H1 (cell line): ENCODE measurements around the gene ABL1. TPM values are rescaled to one million over a fixed set of nuclear protein-coding genes. Genes with fewer than 3 reads are reported as not detected.

Source experiments
- CTCF ChIA-PET: fragments of 300-600 bp; sonication (Branson Sonifier 250); formaldehyde crosslinking; loops from one replicate; lab custom pipeline; 2021; ENCODE audit not compliant: partially characterized antibody; lab: Charles Lee
- POLR2A ChIA-PET: fragments of 300-600 bp; sonication (Branson Sonifier 250); formaldehyde crosslinking; loops from one replicate; lab custom pipeline; 2021; ENCODE audit warnings: inconsistent platforms; ENCODE audit not compliant: partially characterized antibody; lab: Charles Lee
- DNase-seq, 2 experiments: peaks; one replicate each; pipeline versions ENCODE4 v3.0.0 to v3.0.0-alpha.2; 2010 to 2022; ENCODE audit warnings: low spot score in 2 of 2, low read depth in 1 of 2, mixed read lengths in 1 of 2
- FAIRE-seq: peaks from 2 replicates; lab custom pipeline; 2011; peaks lifted over from hg19 to GRCh38; lab: Jason Lieb, UNC
- H2AFZ ChIP-seq: 2 replicates; pipeline ENCODE4 v1.8.1; 2012; ENCODE audit warnings: low read length, inconsistent platforms
- H2AK5ac ChIP-seq: 2 replicates; pipeline ENCODE4 v1.6.1; 2013; ENCODE audit warnings: low read depth, low read length
- H2BK120ac ChIP-seq: replicated peaks from 2 replicates; pipeline ENCODE3; 2013; ENCODE audit warnings: low read depth, low read length, inconsistent platforms
- H2BK12ac ChIP-seq: 2 replicates; pipeline ENCODE4 v1.6.1; 2013; ENCODE audit warnings: low read depth, low read length
- H2BK15ac ChIP-seq: 2 replicates; pipeline ENCODE4 v1.6.1; 2013; ENCODE audit warnings: low read length
- H2BK20ac ChIP-seq: 2 replicates; pipeline ENCODE4 v1.6.1; 2013; ENCODE audit warnings: low read length
- H2BK5ac ChIP-seq: 2 replicates; pipeline ENCODE4 v1.6.1; 2013; ENCODE audit warnings: low read depth, low read length
- H3K14ac ChIP-seq: 2 replicates; pipeline ENCODE4 v1.6.1; 2013; ENCODE audit warnings: inconsistent platforms; ENCODE audit not compliant: insufficient read length
- H3K18ac ChIP-seq: 2 replicates; pipeline ENCODE4 v1.6.1; 2013; ENCODE audit warnings: low read length; ENCODE audit errors: extremely low read depth
- H3K23ac ChIP-seq: 2 replicates; pipeline ENCODE4 v1.6.1; 2013; ENCODE audit warnings: inconsistent platforms; ENCODE audit not compliant: insufficient read length
- H3K23me2 ChIP-seq: 2 replicates; pipeline ENCODE4 v1.6.1; 2013; ENCODE audit warnings: low read depth, low read length
- H3K27ac ChIP-seq: 2 replicates; pipeline ENCODE4 v1.6.1; 2011; ENCODE audit warnings: low read depth, low read length, inconsistent platforms
- H3K27me3 ChIP-seq, 4 experiments: replicated peaks in 1 of 4; 1 replicate in 1 of 4; 2 replicates in 3 of 4; pipeline versions ENCODE4 v1.6.1 to v1.8.1; 2011 to 2013; ENCODE audit warnings: low read length in 3 of 4, mild to moderate bottlenecking in 3 of 4, inconsistent platforms in 2 of 4, mixed read lengths in 2 of 4, moderate library complexity in 1 of 4; ENCODE audit not compliant: control insufficient read depth in 3 of 4, insufficient read depth in 3 of 4; ENCODE audit errors: extremely low read depth in 1 of 4
- H3K36me3 ChIP-seq, 4 experiments: 2 replicates each; pipeline versions ENCODE4 v1.6.1 to v1.8.1; 2011 to 2013; ENCODE audit warnings: mild to moderate bottlenecking in 4 of 4, low read length in 3 of 4, moderate library complexity in 2 of 4, control low read depth in 1 of 4, inconsistent platforms in 1 of 4; ENCODE audit not compliant: insufficient read depth in 4 of 4, control insufficient read depth in 2 of 4
- H3K4ac ChIP-seq: replicated peaks from 2 replicates; pipeline ENCODE3; 2013; ENCODE audit warnings: low read length, low read depth, mixed read lengths, inconsistent platforms; ENCODE audit not compliant: insufficient read length
- H3K4me1 ChIP-seq, 4 experiments: replicated peaks in 1 of 4; 1 replicate in 1 of 4; 2 replicates in 3 of 4; pipeline versions ENCODE4 v1.6.1 to v1.8.1; 2011 to 2013; ENCODE audit warnings: low read length in 3 of 4, inconsistent platforms in 2 of 4, mixed read lengths in 1 of 4; ENCODE audit not compliant: insufficient read depth in 4 of 4, control insufficient read depth in 3 of 4
- H3K4me2 ChIP-seq, 2 experiments: 2 replicates each; pipeline versions ENCODE4 v1.6.1 to v1.8.1; 2011 to 2013; ENCODE audit warnings: low read depth in 2 of 2, low read length in 2 of 2, control low read depth in 1 of 2, inconsistent platforms in 1 of 2, mild to moderate bottlenecking in 1 of 2; ENCODE audit not compliant: insufficient read depth in 1 of 2
- H3K4me3 ChIP-seq, 4 experiments: fragments of 200-600, 300-600 bp in 1 of 4; sonication (generic), shearing (Covaris generic), sonication (Bioruptor Twin) in 1 of 4; 2 replicates each; pipeline versions ENCODE4 v1.5.1 to v1.8.1; 2011 to 2016; ENCODE audit warnings: low read length in 4 of 4, low read depth in 3 of 4, control low read depth in 2 of 4, inconsistent platforms in 2 of 4, mild to moderate bottlenecking in 2 of 4, mixed read lengths in 1 of 4, moderate library complexity in 1 of 4; ENCODE audit not compliant: insufficient read depth in 2 of 4; ENCODE audit errors: extremely low read depth in 1 of 4
- H3K56ac ChIP-seq: replicated peaks from 2 replicates; pipeline ENCODE3; 2013; ENCODE audit warnings: low read depth, mild to moderate bottlenecking, mixed read lengths, low read length, inconsistent platforms; ENCODE audit not compliant: insufficient read length
- H3K79me1 ChIP-seq: 2 replicates; pipeline ENCODE4 v1.6.1; 2013; ENCODE audit warnings: low read depth, low read length, control low read depth
- H3K79me2 ChIP-seq, 2 experiments: 2 replicates each; pipeline versions ENCODE4 v1.6.1 to v1.8.1; 2012 to 2013; ENCODE audit warnings: low read length in 2 of 2, mild to moderate bottlenecking in 2 of 2, inconsistent platforms in 1 of 2; ENCODE audit not compliant: insufficient read depth in 2 of 2, control insufficient read depth in 1 of 2
- H3K9ac ChIP-seq, 4 experiments: replicated peaks in 1 of 4; 1 replicate in 1 of 4; 2 replicates in 3 of 4; pipeline versions ENCODE4 v1.6.1 to v1.8.1; 2011 to 2013; ENCODE audit warnings: low read depth in 3 of 4, low read length in 3 of 4, control low read depth in 2 of 4, mild to moderate bottlenecking in 2 of 4, moderate library complexity in 2 of 4, inconsistent platforms in 1 of 4; ENCODE audit errors: extremely low read depth in 1 of 4
- H3K9me3 ChIP-seq, 2 experiments: 2 replicates each; pipeline versions ENCODE4 v1.6.1 to v1.8.1; 2012 to 2013; ENCODE audit warnings: mild to moderate bottlenecking in 2 of 2, moderate library complexity in 2 of 2, control low read depth in 1 of 2, inconsistent platforms in 1 of 2, low read depth in 1 of 2, low read length in 1 of 2, mixed read lengths in 1 of 2; ENCODE audit not compliant: insufficient read depth in 2 of 2
- H4K20me1 ChIP-seq, 2 experiments: replicated peaks in 1 of 2; 2 replicates each; pipeline versions ENCODE3 to v1.8.1; 2011 to 2013; ENCODE audit warnings: inconsistent platforms in 2 of 2, low read length in 2 of 2, mild to moderate bottlenecking in 1 of 2; ENCODE audit not compliant: insufficient read depth in 2 of 2, control insufficient read depth in 1 of 2
- H4K5ac ChIP-seq: 2 replicates; pipeline ENCODE4 v1.6.1; 2013; ENCODE audit warnings: low read length, low read depth, mixed read lengths, inconsistent platforms; ENCODE audit not compliant: insufficient read length
- H4K8ac ChIP-seq: 2 replicates; pipeline ENCODE4 v1.8.0; 2013; ENCODE audit warnings: mild to moderate bottlenecking, moderate library complexity, low read length, inconsistent platforms; ENCODE audit not compliant: insufficient read depth; ENCODE audit errors: extremely low read depth
- H4K91ac ChIP-seq: replicated peaks from 2 replicates; pipeline ENCODE3; 2013; ENCODE audit warnings: low read length, mixed read lengths, inconsistent platforms; ENCODE audit not compliant: insufficient read length
- ASH2L ChIP-seq: fragments of 200-600, 300-600 bp; sonication (generic); IDR thresholded peaks from one replicate; pipeline ENCODE4 v1.7.1; 2017; ENCODE audit warnings: low read length
- CBX5 ChIP-seq: fragments of 300-800, 300-1000 bp; sonication (generic); IDR thresholded peaks from 2 replicates; pipeline ENCODE4 v1.7.1; 2016; ENCODE audit warnings: antibody characterized with exemption, low read length, low read depth
- CBX8 ChIP-seq: fragments of 300-800, 300-1000 bp; sonication (generic); IDR thresholded peaks from 2 replicates; pipeline ENCODE4 v1.7.1; 2016; ENCODE audit warnings: low read depth, low read length, borderline replicate concordance
- EZH2 ChIP-seq: fragments of 200-600 bp; sonication (generic); IDR thresholded peaks from 2 replicates; pipeline ENCODE4 v1.7.1; 2012; ENCODE audit warnings: low read depth, mild to moderate bottlenecking, moderate library complexity, low read length, inconsistent platforms; ENCODE audit not compliant: severe bottlenecking
- GTF2F1 ChIP-seq: IDR thresholded peaks from 2 replicates; pipeline ENCODE4 v1.6.1; 2012; ENCODE audit warnings: low read depth, low read length, improper control_type of control experiment, borderline replicate concordance
- HDAC2 ChIP-seq, 2 experiments: fragments of 300-600 bp in 1 of 2; sonication (generic) in 1 of 2; IDR thresholded peaks; 2 replicates each; pipeline ENCODE4 v1.6.1; 2011 to 2012; ENCODE audit warnings: low read depth in 2 of 2, low read length in 2 of 2, mild to moderate bottlenecking in 2 of 2, moderate library complexity in 2 of 2, borderline replicate concordance in 1 of 2, inconsistent platforms in 1 of 2
- JUN ChIP-seq: IDR thresholded peaks from 2 replicates; pipeline ENCODE4 v1.6.1; 2011; ENCODE audit warnings: low read depth, mild to moderate bottlenecking, improper control_type of control experiment, low read length
- KDM4A ChIP-seq: IDR thresholded peaks from one replicate; pipeline ENCODE4 v1.7.1; 2012; ENCODE audit warnings: low read depth, mild to moderate bottlenecking, moderate library complexity, low read length, inconsistent platforms; ENCODE audit not compliant: severe bottlenecking
- PHF8 ChIP-seq: fragments of 200-600 bp; sonication (generic); conservative IDR thresholded peaks from 2 replicates; pipeline ENCODE4 v1.7.1; 2012; ENCODE audit warnings: low read depth, mild to moderate bottlenecking, inconsistent platforms, low read length, moderate library complexity
- RFX5 ChIP-seq: IDR thresholded peaks from 2 replicates; pipeline ENCODE4 v1.6.1; 2011; ENCODE audit warnings: low read depth, low read length, improper control_type of control experiment, borderline replicate concordance
- RXRA ChIP-seq: IDR thresholded peaks from 2 replicates; pipeline ENCODE4 v1.6.1; 2011; ENCODE audit warnings: low read depth, mild to moderate bottlenecking, low read length, moderate library complexity; ENCODE audit not compliant: insufficient read depth
- SRF ChIP-seq: IDR thresholded peaks from 2 replicates; pipeline ENCODE4 v1.6.1; 2011; ENCODE audit warnings: mild to moderate bottlenecking, low read depth, low read length, moderate library complexity
- ZNF274 ChIP-seq: IDR thresholded peaks from 2 replicates; pipeline ENCODE4 v1.7.0; 2012; ENCODE audit warnings: low read length, borderline replicate concordance; ENCODE audit errors: extremely low read depth
- WGBS, 2 experiments: shearing (Covaris generic) in 1 of 2; methylation state at CpG; one replicate each; pipeline versions ENCODE4 v1.1.6 to v1.1.7; 2013 to 2015; ENCODE audit warnings: low lambda C conversion rate in 2 of 2, mixed read lengths in 2 of 2, inconsistent platforms in 1 of 2, low coverage in 1 of 2, missing lambda C conversion rate in 1 of 2; ENCODE audit not compliant: insufficient replicate concordance in 2 of 2, insufficient coverage in 1 of 2, insufficient read length in 1 of 2; ENCODE audit errors: extremely low coverage in 1 of 2, missing lambda C conversion rate in 1 of 2; 5-methylcytosine and 5-hydroxymethylcytosine counted together
- polyA plus RNA-seq, 7 experiments: library from polyadenylated mRNA; depleted of rRNA in 3 of 7; stranded (reverse) in 5 of 7; unstranded in 2 of 7; fragments of >200 nt in 5 of 7; fragments of 200-250 nt in 2 of 7; gene quantifications; 1 replicate in 5 of 7; 2 replicates in 1 of 7; 4 replicates in 1 of 7; pipeline versions ENCODE4 v1.2.1 to v1.2.3, GENCODE V29; 2011 to 2013; ENCODE audit warnings: missing spikeins in 2 of 7, mixed read lengths in 2 of 7
- total RNA-seq: library from RNA; stranded (reverse); fragmentation: NEBNext Ultra II Directional; extraction: Animal tissue kit (Norgen Biotek cat#: 25700); gene quantifications from 2 replicates; pipeline ENCODE4 v1.2.1, GENCODE V29; 2021

The ABL1 gene
- total and polyA plus RNA-seq, 2 of the 8 experiments (the other 6 are each of a cell fraction or from before 2014, with no cell fraction given), result 35.3 to 104 TPM

- no peak overlapping the region for H2BK15ac ChIP-seq
- no peak overlapping the region for H3K14ac ChIP-seq
- no peak overlapping the region for H4K91ac ChIP-seq
- 0 out of 2 replicates have a peak overlapping the region, but pooled peaks have one; percentile 68 for H2BK12ac ChIP-seq
- H3K4me3 ChIP-seq, result no peak overlapping the region
- no peak overlapping the region for H2AFZ ChIP-seq
- WGBS, 2 experiments, result 90% methylated on average over 13 of the region's 14 CpGs; no CpG with 5 or more reads in 1 of the 2 experiments
- H3K4me2 ChIP-seq, result no peak overlapping the region; a peak in 1 of 4 replicates
- no peak overlapping the region for H2BK120ac ChIP-seq
- ChIA-PET POLR2A (no interaction called here), CTCF (interaction anchor here (0.6 to 3.1 kb wide), 6 partner anchors 12 to 241 kb away, joined by 3 to 16 read pairs (median 4); no protein-coding TSS in a partner anchor)
- no peaks in the 10 kb centered on the region for H3K79me2 ChIP-seq
- H3K79me1 ChIP-seq, result no peaks in the 10 kb centered on the region
- FAIRE-seq (no peak), DNase-seq (no peak)
- H3K4me1 ChIP-seq, result peaks cover 0 to 14% (median 2%) of the 10 kb centered on the region in 4 experiments; a peak in 5 of 7 replicates
- H3K27me3 ChIP-seq, result no peaks in the 10 kb centered on the region; a peak in 1 of 7 replicates
- no peaks in the 10 kb centered on the region for H4K20me1 ChIP-seq
- H2AK5ac ChIP-seq, result no peak overlapping the region
- no peak overlapping the region for H3K27ac ChIP-seq
- peak overlapping the region; percentile 36; the same call in 1 of the 2 replicates for H4K8ac ChIP-seq
- H3K9me3 ChIP-seq, result no peaks in the 10 kb centered on the region
- no peak overlapping the region for H3K56ac ChIP-seq
- no peaks in the 10 kb centered on the region for H3K36me3 ChIP-seq
- no peak overlapping the region; the same call in 1 of the 2 replicates for H3K18ac ChIP-seq
- H2BK20ac ChIP-seq, result no peak overlapping the region
- no peak overlapping the region for H3K23ac ChIP-seq
- H2BK5ac ChIP-seq, result no peak overlapping the region
- H3K9ac ChIP-seq, result no peak overlapping the region; a peak in 1 of 7 replicates
- H4K5ac ChIP-seq, result no peak overlapping the region
- H3K4ac ChIP-seq, result no peak overlapping the region
- H3K23me2 ChIP-seq, result no peaks in the 10 kb centered on the region
- TF ChIP-seq KDM4A (no peak), ASH2L (no peak), PHF8 (no peak), EZH2 (no peak), GTF2F1 (no peak), RXRA (no peak), SRF (no peak), CBX5 (no peak), JUN (no peak), RFX5 (no peak), CBX8 (no peak), ZNF274 (no peak), HDAC2 (IDR thresholded peaks at IDR 0.05; ENCODE audit: borderline replicate concordance in 1 of 2, low read depth in 2 of 2, low read length in 2 of 2) (no peak)
Observed at GRCh38 chr9:130919559-130920145, 84.6 kb downstream of the ABL1 start.
